GM23248 (cell line): Measurements from ENCODE around the gene GCKR. TPM values are rescaled to one million over a fixed set of nuclear protein-coding genes. Genes with fewer than 3 reads are reported as not detected.

ENCODE experiments used
- DNase-seq: peaks from one replicate; pipeline ENCODE4 v3.0.0-alpha.2; 2015
- H2AFZ ChIP-seq: fragments of 200-600 bp; sonication (generic); 2 replicates; pipeline ENCODE4 v1.6.1; 2016; ENCODE audit warnings: antibody characterized with exemption
- H3F3A ChIP-seq: fragments of 200-600 bp; sonication (generic); 2 replicates; pipeline ENCODE4 v1.6.1; 2016; ENCODE audit warnings: mild to moderate bottlenecking, antibody characterized with exemption, mixed run types; ENCODE audit not compliant: insufficient read depth
- H3K27ac ChIP-seq: fragments of 200-600 bp; sonication (generic); 2 replicates; pipeline ENCODE4 v1.5.1; 2016; ENCODE audit warnings: mild to moderate bottlenecking
- H3K27me3 ChIP-seq: fragments of 200-600 bp; sonication (generic); replicated peaks from 2 replicates; pipeline ENCODE4 v1.6.1; 2016; ENCODE audit warnings: mild to moderate bottlenecking; ENCODE audit not compliant: insufficient read depth
- H3K36me3 ChIP-seq: fragments of 200-600 bp; sonication (generic); 2 replicates; pipeline ENCODE4 v1.6.1; 2016; ENCODE audit warnings: low read depth, mild to moderate bottlenecking
- H3K4me1 ChIP-seq: fragments of 200-600 bp; sonication (generic); 2 replicates; pipeline ENCODE4 v1.6.1; 2016; ENCODE audit warnings: mild to moderate bottlenecking; ENCODE audit not compliant: insufficient read depth
- H3K4me2 ChIP-seq: fragments of 200-600 bp; sonication (generic); one replicate; pipeline ENCODE4 v1.6.1; 2016; ENCODE audit warnings: mild to moderate bottlenecking; ENCODE audit not compliant: unreplicated experiment
- H3K4me3 ChIP-seq: fragments of 200-600 bp; sonication (generic); 2 replicates; pipeline ENCODE4 v1.5.1; 2016; ENCODE audit warnings: mild to moderate bottlenecking
- H3K79me2 ChIP-seq: fragments of 200-600 bp; sonication (generic); 2 replicates; pipeline ENCODE4 v1.6.1; 2016; ENCODE audit warnings: mild to moderate bottlenecking; ENCODE audit not compliant: insufficient read depth
- H3K9ac ChIP-seq: fragments of 200-600 bp; sonication (generic); 2 replicates; pipeline ENCODE4 v1.6.1; 2016; ENCODE audit warnings: mild to moderate bottlenecking
- H3K9me2 ChIP-seq: fragments of 200-600 bp; sonication (generic); 2 replicates; pipeline ENCODE4 v1.6.1; 2016; ENCODE audit warnings: mixed run types, mild to moderate bottlenecking, moderate library complexity; ENCODE audit not compliant: insufficient read depth
- H3K9me3 ChIP-seq: fragments of 200-600 bp; sonication (generic); one replicate; pipeline ENCODE4 v1.6.1; 2017; ENCODE audit warnings: low read depth
- H4K20me1 ChIP-seq: fragments of 200-600 bp; sonication (generic); 2 replicates; pipeline ENCODE4 v1.6.0; 2016; ENCODE audit not compliant: insufficient read depth
- EZH2 ChIP-seq: fragments of 200-600 bp; sonication (generic); IDR thresholded peaks from 2 replicates; pipeline ENCODE4 v1.6.1; 2018; ENCODE audit warnings: antibody characterized with exemption, mild to moderate bottlenecking; ENCODE audit not compliant: insufficient read depth, poor library complexity, severe bottlenecking
- EZH2phosphoT487 ChIP-seq: fragments of 200-600 bp; sonication (generic); IDR thresholded peaks from 2 replicates; pipeline ENCODE4 v1.6.1; 2018; ENCODE audit warnings: antibody characterized with exemption, moderate library complexity, mild to moderate bottlenecking, low read depth; ENCODE audit not compliant: insufficient read depth
- WGBS, 2 experiments: methylation state at CpG; one replicate each; pipeline ENCODE4 v1.1.6; 2015 to 2017; ENCODE audit warnings: low lambda C conversion rate in 2 of 2, low coverage in 1 of 2; ENCODE audit errors: missing lambda C conversion rate in 2 of 2; 5-methylcytosine and 5-hydroxymethylcytosine counted together
- in situ Hi-C: fragments of 300-500 bp; cut with MboI; formaldehyde crosslinking; loops from 2 replicates; pipeline ENCODE4 v1.15.0; 2020
- polyA plus RNA-seq: library from polyadenylated mRNA; unstranded; fragments of >200 nt; fragmentation: Nextera tagmentation; extraction: Ambion mirVana; gene quantifications from 2 replicates; pipeline ENCODE4 v1.2.1, GENCODE V29; 2016
- total RNA-seq: library from RNA; depleted of rRNA; stranded (reverse); fragments of >200 nt; shearing (Covaris generic); gene quantifications from 2 replicates; pipeline ENCODE4 v1.2.3, GENCODE V29; 2014

Gene GCKR
- total and polyA plus RNA-seq, 2 experiments from 2014 or later = 0.11 to 0.59 TPM

GRCh38 chr2:27501042-27501441 lies 4.4 kb downstream of the GCKR start:
- Histone ChIP-seq H4K20me1 (no peaks in the 10 kb centered on the region), H3K4me2 (no peak overlapping the region), H3K27ac (no peak overlapping the region), H3K9me3 (no peaks in the 10 kb centered on the region), H3F3A (no peaks in the 10 kb centered on the region), H3K9me2 (no peaks in the 10 kb centered on the region), H3K36me3 (no peaks in the 10 kb centered on the region), H3K79me2 (no peaks in the 10 kb centered on the region), H3K27me3 (no peaks in the 10 kb centered on the region), H2AFZ (no peak overlapping the region), H3K9ac (no peak overlapping the region), H3K4me3 (no peak overlapping the region), H3K4me1 (peaks cover 21% of the 10 kb centered on the region)
- in situ Hi-C loops = no loop called here
- no peak for TF ChIP-seq EZH2
- no peak for DNase-seq

GRCh38 chr2:27502142-27502541 lies 5.5 kb downstream of the GCKR start:
- in situ Hi-C loops = no loop called here
- H2AFZ ChIP-seq = no peak overlapping the region
- H3K4me1 ChIP-seq = peaks cover 11% of the 10 kb centered on the region
- H3F3A ChIP-seq = no peaks in the 10 kb centered on the region
- no peak overlapping the region for H3K4me2 ChIP-seq
- H3K36me3 ChIP-seq = no peaks in the 10 kb centered on the region
- H3K27ac ChIP-seq = no peak overlapping the region
- TF ChIP-seq EZH2 = no peak
- no peak for TF ChIP-seq EZH2phosphoT487
- no peaks in the 10 kb centered on the region for H4K20me1 ChIP-seq
- no peaks in the 10 kb centered on the region for H3K9me2 ChIP-seq
- H3K79me2 ChIP-seq = no peaks in the 10 kb centered on the region
- no peak overlapping the region for H3K9ac ChIP-seq
- H3K9me3 ChIP-seq = no peaks in the 10 kb centered on the region
- H3K4me3 ChIP-seq = no peak overlapping the region
- H3K27me3 ChIP-seq = no peaks in the 10 kb centered on the region
- WGBS, 2 experiments = 48 to 55% methylated on average over 4 of the region's 4 CpGs
- DNase-seq = peak; percentile 66

DNA sequence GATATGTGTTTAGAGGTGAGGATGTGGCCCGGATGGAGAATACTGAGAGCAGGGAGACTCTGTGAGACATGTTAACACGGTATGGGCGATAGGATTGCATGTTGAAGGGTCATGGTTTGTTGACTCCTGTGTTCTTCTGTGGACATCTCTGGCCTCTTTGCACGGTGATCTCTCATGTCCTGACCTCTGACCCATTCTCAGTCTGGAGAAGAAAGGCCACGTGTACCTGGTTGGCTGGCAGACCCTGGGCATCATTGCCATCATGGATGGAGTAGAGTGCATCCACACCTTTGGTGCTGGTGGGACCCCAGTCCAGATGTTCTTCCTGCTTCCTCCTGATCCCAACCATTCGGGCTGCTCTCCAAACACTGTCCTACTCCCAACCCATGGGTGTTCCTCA lies 9.9 kb downstream of the GCKR start:
- H3K27ac ChIP-seq = no peak overlapping the region
- in situ Hi-C loops = no loop called here
- DNase-seq = no peak
- peaks cover 9% of the 10 kb centered on the region for H3K4me1 ChIP-seq
- no peak overlapping the region for H3K9ac ChIP-seq
- no peak overlapping the region for H3K4me3 ChIP-seq
- no peaks in the 10 kb centered on the region for H3K9me2 ChIP-seq
- no peaks in the 10 kb centered on the region for H3K27me3 ChIP-seq
- no peaks in the 10 kb centered on the region for H3K79me2 ChIP-seq
- no peaks in the 10 kb centered on the region for H4K20me1 ChIP-seq
- no peaks in the 10 kb centered on the region for H3K36me3 ChIP-seq
- no peaks in the 10 kb centered on the region for H3F3A ChIP-seq
- no peak overlapping the region for H3K4me2 ChIP-seq
- TF ChIP-seq EZH2 (no peak), EZH2phosphoT487 (no peak)
- H3K9me3 ChIP-seq = no peaks in the 10 kb centered on the region
- WGBS, 2 experiments = 65 to 75% methylated on average over 6 of the region's 6 CpGs
- H2AFZ ChIP-seq = no peak overlapping the region

- Histone ChIP-seq H3K27ac (no peak overlapping the region), H3K79me2 (no peaks in the 10 kb centered on the region), H3K9me3 (no peaks in the 10 kb centered on the region), H3K4me2 (no peak overlapping the region), H3F3A (no peaks in the 10 kb centered on the region), H3K27me3 (no peaks in the 10 kb centered on the region), H3K9me2 (no peaks in the 10 kb centered on the region), H4K20me1 (no peaks in the 10 kb centered on the region), H2AFZ (no peak overlapping the region), H3K36me3 (no peaks in the 10 kb centered on the region), H3K4me1 (peaks cover 3% of the 10 kb centered on the region; the same call in 1 of the 2 replicates), H3K4me3 (no peak overlapping the region), H3K9ac (no peak overlapping the region)
- DNase-seq = no peak
- TF ChIP-seq EZH2 (no peak), EZH2phosphoT487 (no peak)
- 40 to 47% methylated on average over 4 of the region's 4 CpGs for WGBS, 2 experiments
- in situ Hi-C loops = no loop called here
These were observed 10.7 kb downstream of the GCKR start for GRCh38 chr2:27507293-27507692.

DNA sequence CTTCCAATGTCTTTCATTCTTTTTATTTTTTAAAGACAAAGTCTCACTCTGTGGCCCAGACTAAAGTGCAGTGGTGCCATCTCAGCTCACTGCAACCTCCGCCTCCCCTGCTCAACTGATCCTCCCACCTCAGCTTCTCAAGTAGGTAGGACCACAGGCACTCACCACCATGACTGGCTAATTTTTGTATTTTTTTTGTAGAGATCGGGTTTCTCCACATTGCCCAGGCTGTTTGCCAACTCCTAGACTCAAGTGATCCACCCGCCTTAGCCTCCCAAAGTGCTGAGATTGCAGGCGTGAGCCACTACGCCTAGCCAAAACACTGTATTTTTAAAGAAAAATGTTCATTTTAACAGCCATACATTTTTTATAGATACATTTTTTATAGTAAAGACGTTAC lies 12.7 kb downstream of the GCKR start:
- Histone ChIP-seq H3K9me3 (no peaks in the 10 kb centered on the region), H3K27ac (no peak overlapping the region), H3K9ac (no peak overlapping the region), H3K4me3 (no peak overlapping the region), H2AFZ (no peak overlapping the region), H3F3A (no peaks in the 10 kb centered on the region), H4K20me1 (no peaks in the 10 kb centered on the region), H3K79me2 (no peaks in the 10 kb centered on the region), H3K9me2 (no peaks in the 10 kb centered on the region), H3K4me2 (no peak overlapping the region), H3K4me1 (no peaks in the 10 kb centered on the region), H3K27me3 (no peaks in the 10 kb centered on the region), H3K36me3 (no peaks in the 10 kb centered on the region)
- in situ Hi-C loops = no loop called here
- no peak for DNase-seq
- WGBS, 2 experiments = 47 to 49% methylated on average over 6 of the region's 6 CpGs
- no peak for TF ChIP-seq EZH2phosphoT487
- TF ChIP-seq EZH2 = no peak
